K562 (cell line): ENCODE results near the gene OR51S1. TPM values are rescaled to one million over a fixed set of nuclear protein-coding genes. Genes with fewer than 3 reads are reported as not detected.
A peak's percentile ranks its signal among the peaks of the same experiment; 100 is the strongest.

Experiments used
- ATAC-seq: fragments of 200-7000 bp; cut with Tn5 transposase; 3 replicates; pipeline ENCODE4 v1.9.1; 2020; ENCODE audit warnings: moderate library complexity
- Bru-seq: library from RNA; stranded (reverse); fragments of 400-500 nt; gene quantifications from one replicate; lab custom pipeline; 2021; lab: Mats Ljungman, UMichigan
- BruChase-seq, 2 experiments: library from RNA; stranded (reverse); fragments of 400-500 nt; gene quantifications; one replicate each; lab custom pipeline; 2021; lab: Mats Ljungman, UMichigan
- BruUV-seq: library from RNA; stranded (reverse); fragments of 400-500 nt; replicated peaks from 2 replicates; lab custom pipeline; 2021; lab: Mats Ljungman, UMichigan
- CTCF ChIA-PET: fragments of 300-600 bp; formaldehyde crosslinking; extraction: SDS; loops from one replicate; lab custom pipeline; 2021; ENCODE audit warnings: low intra/inter-chr PET ratio; lab: Yijun Ruan, JAX
- POLR2A ChIA-PET: fragments of 300-600, 350-650 bp; sonication (Branson Sonifier 250); formaldehyde crosslinking; extraction: SDS; loops from one replicate; lab custom pipeline; 2021; ENCODE audit warnings: antibody characterized with exemption, inconsistent platforms; lab: Yijun Ruan, JAX
- DNase-seq, 4 experiments: peaks; one replicate each; pipeline versions ENCODE4 v3.0.0 to v3.0.0-alpha.2; 2011 to 2018; ENCODE audit warnings: low spot score in 3 of 4, mixed read lengths in 3 of 4; ENCODE audit errors: extremely low read depth in 1 of 4
- FAIRE-seq: peaks from 2 replicates; lab custom pipeline; 2011; peaks lifted over from hg19 to GRCh38; lab: Jason Lieb, UNC
- H2AFZ ChIP-seq: 2 replicates; pipeline ENCODE4 v1.6.0; 2011; ENCODE audit warnings: low read depth, low read length, control low read depth, inconsistent platforms
- H3K27ac ChIP-seq: fragments of 200-600 bp; 3 replicates; pipeline ENCODE4 v1.8.0; 2011; ENCODE audit warnings: low read depth, mild to moderate bottlenecking, control low read depth, inconsistent platforms, low read length, moderate library complexity, mixed read lengths; ENCODE audit errors: extremely low read depth
- H3K27me3 ChIP-seq, 2 experiments: fragments of 300-600 bp in 1 of 2; 2 replicates in 1 of 2; 3 replicates in 1 of 2; pipeline versions ENCODE4 v1.6.0 to v1.8.0; 2011; ENCODE audit warnings: inconsistent platforms in 2 of 2, low read length in 2 of 2, mild to moderate bottlenecking in 1 of 2, mixed read lengths in 1 of 2, moderate library complexity in 1 of 2; ENCODE audit not compliant: control insufficient read depth in 2 of 2, insufficient read depth in 2 of 2
- H3K36me3 ChIP-seq: fragments of 300-600 bp; 3 replicates; pipeline ENCODE4 v1.8.0; 2011; ENCODE audit warnings: mild to moderate bottlenecking, low read length, inconsistent platforms; ENCODE audit not compliant: control insufficient read depth, insufficient read depth
- H3K4me1 ChIP-seq, 2 experiments: fragments of 200-600 bp in 1 of 2; replicated peaks in 1 of 2; 2 replicates in 1 of 2; 3 replicates in 1 of 2; pipeline versions ENCODE4 v1.5.1 to v1.8.0; 2011; ENCODE audit warnings: inconsistent platforms in 2 of 2, low read length in 2 of 2, mild to moderate bottlenecking in 1 of 2, mixed read lengths in 1 of 2, moderate library complexity in 1 of 2; ENCODE audit not compliant: control insufficient read depth in 2 of 2, insufficient read depth in 2 of 2
- H3K4me2 ChIP-seq: 2 replicates; pipeline ENCODE4 v1.6.1; 2011; ENCODE audit warnings: low read length, control low read depth, inconsistent platforms, mixed read lengths; ENCODE audit not compliant: insufficient read depth
- H3K4me3 ChIP-seq: fragments of 200-600 bp; sonication (generic), shearing (Covaris generic); 2 replicates; pipeline ENCODE4 v1.5.1; 2016; ENCODE audit warnings: control low read depth, inconsistent platforms
- H3K79me2 ChIP-seq: fragments of 200-600 bp; 3 replicates; pipeline ENCODE4 v1.8.0; 2011; ENCODE audit warnings: low read length, inconsistent platforms; ENCODE audit not compliant: control insufficient read depth, insufficient read depth
- H3K9ac ChIP-seq, 2 experiments: 2 replicates each; pipeline versions ENCODE4 v1.6.0 to v1.6.1; 2011; ENCODE audit warnings: low read depth in 2 of 2, low read length in 2 of 2, control low read depth in 1 of 2, inconsistent platforms in 1 of 2, mild to moderate bottlenecking in 1 of 2, mixed read lengths in 1 of 2; ENCODE audit not compliant: insufficient read depth in 1 of 2
- H3K9me1 ChIP-seq: one replicate; pipeline ENCODE4 v1.6.0; 2011; ENCODE audit warnings: inconsistent platforms, mild to moderate bottlenecking, low read length, moderate library complexity; ENCODE audit not compliant: control insufficient read depth, insufficient read depth
- H3K9me3 ChIP-seq: replicated peaks from 2 replicates; pipeline ENCODE4 v1.5.1; 2011; ENCODE audit warnings: low read depth, low read length, inconsistent platforms; ENCODE audit not compliant: control insufficient read depth, insufficient read depth
- H4K20me1 ChIP-seq: replicated peaks from 2 replicates; pipeline ENCODE4 v1.6.1; 2011; ENCODE audit warnings: low read length, inconsistent platforms, mixed read lengths; ENCODE audit not compliant: control insufficient read depth, insufficient read depth
- CHD1 ChIP-seq: fragments of 200-600 bp; sonication (generic); IDR thresholded peaks from one replicate; pipeline ENCODE4 v1.6.1; 2012; ENCODE audit warnings: mild to moderate bottlenecking, moderate library complexity, low read length, inconsistent platforms
- HDAC6 ChIP-seq: IDR thresholded peaks from 2 replicates; pipeline ENCODE4 v1.6.1; 2012; ENCODE audit warnings: low read depth, mild to moderate bottlenecking, control low read depth, inconsistent platforms, low read length, moderate library complexity
- HNRNPH1 ChIP-seq: fragments of 200-400 bp; formaldehyde crosslinking; optimal IDR thresholded peaks from 2 replicates; pipeline ENCODE3; 2017; ENCODE audit warnings: low read depth, mild to moderate bottlenecking, low read length, moderate library complexity
- ZNF79 ChIP-seq: fragments of 250-450 bp; sonication (Bioruptor Pico); IDR thresholded peaks from 2 replicates; pipeline ENCODE4 v1.4.0; 2020; ENCODE audit warnings: low read depth, mild to moderate bottlenecking, moderate library complexity
- WGBS: fragments of 100-300 bp; shearing (Covaris generic); methylation state at CpG from one replicate; pipeline ENCODE4 v1.1.6; 2016; ENCODE audit warnings: low coverage, mixed read lengths; ENCODE audit not compliant: insufficient coverage; ENCODE audit errors: missing lambda C conversion rate; 5-methylcytosine and 5-hydroxymethylcytosine counted together
- in situ Hi-C: fragments of 300-500 bp; cut with MboI; formaldehyde crosslinking; loops from 4 replicates; pipeline ENCODE4 v1.15.0; 2018; ENCODE audit warnings: inconsistent platforms, mixed read lengths
- intact Hi-C: fragments of 100-400 bp; cut with micrococcal nuclease; formaldehyde crosslinking; loops from 2 replicates; pipeline ENCODE4 v1.14.2; 2022
- long read RNA-seq, 3 experiments: library from polyadenylated mRNA in 2 of 3; library from RNA in 1 of 3; unstranded in 2 of 3; stranded (forward) in 1 of 3; transcript quantifications; one replicate each; pipeline ENCODE4 v2.0.0, GENCODE V29; 2019 to 2022
- polyA minus RNA-seq, 3 experiments: library from RNA; depleted of rRNA, polyadenylated mRNA; stranded (reverse); fragments of >200 nt; gene quantifications; 2 replicates each; pipeline ENCODE4 v1.2.3, GENCODE V29; 2011
- polyA plus RNA-seq, 8 experiments: library from polyadenylated mRNA; depleted of rRNA in 4 of 8; stranded (reverse) in 5 of 8; unstranded in 3 of 8; fragments of >200 nt; fragmentation: Nextera tagmentation in 2 of 8; fragmentation: Illumina TruSeq in 1 of 8; extraction: Ambion mirVana in 2 of 8; extraction: Trizol in 1 of 8; gene quantifications; 2 replicates each; pipeline versions ENCODE4 v1.2.1 to v1.2.3, GENCODE V29; 2011 to 2014; ENCODE audit warnings: inconsistent platforms in 1 of 8, missing spikeins in 1 of 8
- total RNA-seq, 7 experiments: library from RNA; depleted of rRNA in 6 of 7; stranded (reverse); fragments of >200 nt in 6 of 7; fragmentation: Illumina TruSeq in 2 of 7; extraction: Trizol in 2 of 7; gene quantifications; 2 replicates each; pipeline versions ENCODE4 v1.2.1 to v1.2.3, GENCODE V29; 2011 to 2021; ENCODE audit warnings: low replicate concordance in 1 of 7
- TF ChIP-seq, protein P1 (sequence below), 3 experiments: IDR thresholded peaks in 2 of 3; conservative IDR thresholded peaks in 1 of 3; 2 replicates each; pipeline ENCODE4 v1.5.1; 2011 to 2012; ENCODE audit warnings: low read length in 3 of 3, mild to moderate bottlenecking in 3 of 3, control low read depth in 2 of 3, improper control_type of control experiment in 1 of 3, inconsistent platforms in 1 of 3, low read depth in 1 of 3, mixed read lengths in 1 of 3, moderate library complexity in 1 of 3; ENCODE audit not compliant: insufficient read depth in 2 of 3

OR51S1 gene, protein sequence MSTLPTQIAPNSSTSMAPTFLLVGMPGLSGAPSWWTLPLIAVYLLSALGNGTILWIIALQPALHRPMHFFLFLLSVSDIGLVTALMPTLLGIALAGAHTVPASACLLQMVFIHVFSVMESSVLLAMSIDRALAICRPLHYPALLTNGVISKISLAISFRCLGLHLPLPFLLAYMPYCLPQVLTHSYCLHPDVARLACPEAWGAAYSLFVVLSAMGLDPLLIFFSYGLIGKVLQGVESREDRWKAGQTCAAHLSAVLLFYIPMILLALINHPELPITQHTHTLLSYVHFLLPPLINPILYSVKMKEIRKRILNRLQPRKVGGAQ
- not detected in 2 replicates for total RNA-seq (2011; cell fraction: chromatin; rRNA removed; ENCODE audit: low replicate concordance)
- total RNA-seq (2011; cell fraction: nucleolus; rRNA removed), result not detected in 2 replicates
- total RNA-seq (2011; cell fraction: nucleoplasm; rRNA removed), result not detected in 2 replicates
- total RNA-seq (2014; rRNA removed) (not detected in 2 replicates), total RNA-seq (2014; rRNA removed; fragmentation: Illumina TruSeq; extraction: Trizol) (not detected in 2 replicates), total RNA-seq (2015; rRNA removed; fragmentation: Illumina TruSeq; extraction: Trizol) (not detected in 2 replicates), total RNA-seq (2021) (not detected in 2 replicates), polyA plus RNA-seq (2011; rRNA removed) (not detected in 2 replicates), polyA plus RNA-seq (2014; fragmentation: Illumina TruSeq; extraction: Trizol) (not detected in 2 replicates), polyA plus RNA-seq (2014; fragmentation: Nextera tagmentation; extraction: Ambion mirVana) (not detected), polyA plus RNA-seq (2014; rRNA removed) (not detected in 2 replicates), polyA minus RNA-seq (2011; rRNA and poly(A)+ RNA removed) (not detected in 2 replicates), Bru-seq, nascent RNA (not detected), BruChase-seq, experiment 1, labeled RNA remaining after a 2-hour chase (not detected), BruChase-seq, experiment 2, labeled RNA remaining after a 6-hour chase (not detected)
- not detected in 2 replicates for polyA plus RNA-seq (2011; cell fraction: cytosol; rRNA removed)
- not detected in 2 replicates for polyA plus RNA-seq (2011; cell fraction: nucleus; rRNA removed)
- not detected in 2 replicates for polyA plus RNA-seq (2012)
- polyA minus RNA-seq (2011; cell fraction: cytosol; rRNA and poly(A)+ RNA removed), result not detected in 2 replicates
- polyA minus RNA-seq (2011; cell fraction: nucleus; rRNA and poly(A)+ RNA removed), result not detected in 2 replicates
- long read RNA-seq, experiment 1, result 0 reads
- long read RNA-seq, experiment 2, result 0 reads
- long read RNA-seq, experiment 3, result 0 reads

GRCh38 chr11:4848908-4849532, at the start of gene OR51S1:
Gene OR51S1, minus strand, starts transcription at chr11:4849208. Its CDS starts 0 bp downstream, at chr11:4849208.
- H3K9me1 ChIP-seq, result no peaks in the 10 kb centered on the region
- no peak for DNase-seq
- no peak within 1 kb of the TSS for H3K4me3 ChIP-seq
- no peak for TF ChIP-seq HDAC6
- TF ChIP-seq ZNF79 (CRISPR knock-in tag), result no peak
- no peak for TF ChIP-seq HNRNPH1
- TF ChIP-seq, protein P1, sequence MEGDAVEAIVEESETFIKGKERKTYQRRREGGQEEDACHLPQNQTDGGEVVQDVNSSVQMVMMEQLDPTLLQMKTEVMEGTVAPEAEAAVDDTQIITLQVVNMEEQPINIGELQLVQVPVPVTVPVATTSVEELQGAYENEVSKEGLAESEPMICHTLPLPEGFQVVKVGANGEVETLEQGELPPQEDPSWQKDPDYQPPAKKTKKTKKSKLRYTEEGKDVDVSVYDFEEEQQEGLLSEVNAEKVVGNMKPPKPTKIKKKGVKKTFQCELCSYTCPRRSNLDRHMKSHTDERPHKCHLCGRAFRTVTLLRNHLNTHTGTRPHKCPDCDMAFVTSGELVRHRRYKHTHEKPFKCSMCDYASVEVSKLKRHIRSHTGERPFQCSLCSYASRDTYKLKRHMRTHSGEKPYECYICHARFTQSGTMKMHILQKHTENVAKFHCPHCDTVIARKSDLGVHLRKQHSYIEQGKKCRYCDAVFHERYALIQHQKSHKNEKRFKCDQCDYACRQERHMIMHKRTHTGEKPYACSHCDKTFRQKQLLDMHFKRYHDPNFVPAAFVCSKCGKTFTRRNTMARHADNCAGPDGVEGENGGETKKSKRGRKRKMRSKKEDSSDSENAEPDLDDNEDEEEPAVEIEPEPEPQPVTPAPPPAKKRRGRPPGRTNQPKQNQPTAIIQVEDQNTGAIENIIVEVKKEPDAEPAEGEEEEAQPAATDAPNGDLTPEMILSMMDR (IDR thresholded peaks at IDR 0.05 in 2 of 3, conservative IDR thresholded peaks at IDR 0.05 in 1 of 3; ENCODE audit: insufficient read depth in 2 of 3, low read depth in 1 of 3, low read length in 3 of 3), result peak in 1 of 3 experiments; percentile 43; a peak in 2 of 6 replicates
- TF ChIP-seq CHD1, result no peak
- no peak within 1 kb of the TSS for H3K27ac ChIP-seq
- H3K4me2 ChIP-seq, result no peak within 1 kb of the TSS
- H3K36me3 ChIP-seq, result no peaks in the 10 kb centered on the region
- ChIA-PET POLR2A (no interaction called here), CTCF (no interaction called here)
- no peaks in the 10 kb centered on the region for H3K79me2 ChIP-seq
- H3K27me3 ChIP-seq, result no peaks in the 10 kb centered on the region; a peak in 1 of 5 replicates
- no peaks in the 10 kb centered on the region for H3K9me3 ChIP-seq
- no peak within 1 kb of the TSS for H3K9ac ChIP-seq
- in situ Hi-C loops (no loop called here), intact Hi-C loops (no loop called here)
- H4K20me1 ChIP-seq, result no peaks in the 10 kb centered on the region
- no TSS peak for BruUV-seq
- no peak for ATAC-seq
- no peak within 1 kb of the TSS for H2AFZ ChIP-seq
- 0% methylated on average over 9 of the region's 9 CpGs for WGBS
- no peaks in the 10 kb centered on the region for H3K4me1 ChIP-seq
- no peak for FAIRE-seq
